CD4-positive, alpha-beta T cell (primary cell): Measurements from ENCODE around the gene DCBLD2. TPM values are rescaled to one million over a fixed set of nuclear protein-coding genes. Genes with fewer than 3 reads are reported as not detected.

Experiments
- ATAC-seq: fragments of 200-7000 bp; cut with Tn5 transposase; one replicate; pipeline ENCODE4 v1.10.0; 2022; ENCODE audit warnings: mild to moderate bottlenecking; ENCODE audit not compliant: poor library complexity
- CTCF ChIA-PET: fragments of 350-600 bp; sonication (Branson Sonifier 250); formaldehyde crosslinking; loops from one replicate; lab custom pipeline; 2021; ENCODE audit warnings: antibody characterized with exemption, inconsistent platforms; lab: Charles Lee
- POLR2A ChIA-PET: fragments of 350-600 bp; sonication (Branson Sonifier 250); formaldehyde crosslinking; loops from one replicate; lab custom pipeline; 2021; ENCODE audit warnings: antibody characterized with exemption, inconsistent platforms; lab: Charles Lee
- DNase-seq, 14 experiments: peaks; one replicate each; pipeline ENCODE4 v3.0.0-alpha.2; 2013 to 2020; ENCODE audit warnings: mixed read lengths in 2 of 14
- H3K27ac ChIP-seq, 2 donors: one replicate each; pipeline versions ENCODE4 v1.5.1 to v1.7.0; 2013; ENCODE audit warnings: low read length in 2 of 2, low read depth in 1 of 2, mild to moderate bottlenecking in 1 of 2
- H3K27me3 ChIP-seq, 2 experiments: 1 replicate in 1 of 2; 2 replicates in 1 of 2; pipeline versions ENCODE4 v1.6.1 to v1.7.0; 2013; ENCODE audit warnings: low read length in 2 of 2, control low read depth in 1 of 2, mild to moderate bottlenecking in 1 of 2, moderate library complexity in 1 of 2; ENCODE audit not compliant: insufficient read depth in 2 of 2, control insufficient read depth in 1 of 2
- H3K36me3 ChIP-seq: one replicate; pipeline ENCODE4 v1.6.1; 2013; ENCODE audit warnings: low read length, control low read depth; ENCODE audit not compliant: insufficient read depth
- H3K4me1 ChIP-seq: one replicate; pipeline ENCODE4 v1.6.1; 2013; ENCODE audit warnings: low read length, control low read depth; ENCODE audit not compliant: insufficient read depth
- H3K4me3 ChIP-seq: one replicate; pipeline ENCODE4 v1.5.1; 2013; ENCODE audit warnings: mild to moderate bottlenecking, low read length, moderate library complexity
- H3K9me3 ChIP-seq, 2 experiments: 1 replicate in 1 of 2; 2 replicates in 1 of 2; pipeline versions ENCODE4 v1.6.1 to v1.7.0; 2013; ENCODE audit warnings: low read length in 2 of 2, mild to moderate bottlenecking in 2 of 2, control low read depth in 1 of 2, moderate library complexity in 1 of 2; ENCODE audit not compliant: control insufficient read depth in 1 of 2, insufficient read depth in 1 of 2
- H3K27ac Mint-ChIP-seq: one replicate; pipeline ENCODE4 v1.8.0; 2020; ENCODE audit warnings: mixed read lengths
- H3K27me3 Mint-ChIP-seq: one replicate; pipeline ENCODE4 v1.8.0; 2021; ENCODE audit warnings: mixed read lengths
- H3K36me3 Mint-ChIP-seq: one replicate; pipeline ENCODE4 v1.8.0; 2021; ENCODE audit warnings: low read depth, mixed read lengths
- H3K4me1 Mint-ChIP-seq: one replicate; pipeline ENCODE4 v1.8.0; 2021; ENCODE audit warnings: low read depth, mixed read lengths
- H3K4me3 Mint-ChIP-seq: one replicate; pipeline ENCODE4 v1.8.0; 2020; ENCODE audit warnings: mild to moderate bottlenecking, mixed read lengths
- H3K9me3 Mint-ChIP-seq: one replicate; pipeline ENCODE4 v1.8.0; 2020; ENCODE audit warnings: mixed read lengths
- intact Hi-C, 2 experiments: fragments of 100-400 bp; cut with DNase I in 1 of 2; cut with micrococcal nuclease in 1 of 2; formaldehyde crosslinking; loops; one replicate each; pipeline versions ENCODE4 v1.15.1 to v1.9.0; 2023 to 2025; cut with DNase I, micrococcal nuclease
- total RNA-seq, 174 experiments: library from RNA in 2 of 174; stranded (reverse) in 2 of 174; gene quantifications; one replicate each; pipeline ENCODE4 v1.2.3 and lab custom pipeline; 2021 to 2026
- TF ChIP-seq, protein P1 (sequence below): fragments of 200-600 bp; IDR thresholded peaks from one replicate; pipeline ENCODE4 v1.8.0; 2022; ENCODE audit warnings: antibody characterized with exemption, mild to moderate bottlenecking

Gene DCBLD2
- total RNA-seq, 2 experiments from 2014 or later, result 2.2 to 2.5 TPM

- Histone ChIP-seq H3K4me3 (no peak overlapping the region), H3K9me3 (no peaks in the 10 kb centered on the region), H3K27me3 (peaks cover 0 to 3% of the 10 kb centered on the region in 2 experiments), H3K27ac (no peak overlapping the region), H3K4me1 (no peaks in the 10 kb centered on the region), H3K36me3 (no peaks in the 10 kb centered on the region)
- H3K27ac Mint-ChIP-seq, result no peak overlapping the region
- no peaks in the 10 kb centered on the region for H3K9me3 Mint-ChIP-seq
- intact Hi-C loops, result no loop called here
- TF ChIP-seq, protein P1, sequence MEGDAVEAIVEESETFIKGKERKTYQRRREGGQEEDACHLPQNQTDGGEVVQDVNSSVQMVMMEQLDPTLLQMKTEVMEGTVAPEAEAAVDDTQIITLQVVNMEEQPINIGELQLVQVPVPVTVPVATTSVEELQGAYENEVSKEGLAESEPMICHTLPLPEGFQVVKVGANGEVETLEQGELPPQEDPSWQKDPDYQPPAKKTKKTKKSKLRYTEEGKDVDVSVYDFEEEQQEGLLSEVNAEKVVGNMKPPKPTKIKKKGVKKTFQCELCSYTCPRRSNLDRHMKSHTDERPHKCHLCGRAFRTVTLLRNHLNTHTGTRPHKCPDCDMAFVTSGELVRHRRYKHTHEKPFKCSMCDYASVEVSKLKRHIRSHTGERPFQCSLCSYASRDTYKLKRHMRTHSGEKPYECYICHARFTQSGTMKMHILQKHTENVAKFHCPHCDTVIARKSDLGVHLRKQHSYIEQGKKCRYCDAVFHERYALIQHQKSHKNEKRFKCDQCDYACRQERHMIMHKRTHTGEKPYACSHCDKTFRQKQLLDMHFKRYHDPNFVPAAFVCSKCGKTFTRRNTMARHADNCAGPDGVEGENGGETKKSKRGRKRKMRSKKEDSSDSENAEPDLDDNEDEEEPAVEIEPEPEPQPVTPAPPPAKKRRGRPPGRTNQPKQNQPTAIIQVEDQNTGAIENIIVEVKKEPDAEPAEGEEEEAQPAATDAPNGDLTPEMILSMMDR, result no peak
- H3K4me3 Mint-ChIP-seq, result no peak overlapping the region
- POLR2A ChIA-PET, result no interaction called here
- H3K27me3 Mint-ChIP-seq, result peaks cover 35% of the 10 kb centered on the region
- CTCF ChIA-PET, result no interaction called here
- ATAC-seq (no peak), DNase-seq (peak in 2 of 14 experiments; percentile 39 to 47)
- H3K4me1 Mint-ChIP-seq, result no peaks in the 10 kb centered on the region
- H3K36me3 Mint-ChIP-seq, result no peaks in the 10 kb centered on the region
Observed at GRCh38 chr3:98778383-98778782, 123.1 kb downstream of the DCBLD2 start.

DNA sequence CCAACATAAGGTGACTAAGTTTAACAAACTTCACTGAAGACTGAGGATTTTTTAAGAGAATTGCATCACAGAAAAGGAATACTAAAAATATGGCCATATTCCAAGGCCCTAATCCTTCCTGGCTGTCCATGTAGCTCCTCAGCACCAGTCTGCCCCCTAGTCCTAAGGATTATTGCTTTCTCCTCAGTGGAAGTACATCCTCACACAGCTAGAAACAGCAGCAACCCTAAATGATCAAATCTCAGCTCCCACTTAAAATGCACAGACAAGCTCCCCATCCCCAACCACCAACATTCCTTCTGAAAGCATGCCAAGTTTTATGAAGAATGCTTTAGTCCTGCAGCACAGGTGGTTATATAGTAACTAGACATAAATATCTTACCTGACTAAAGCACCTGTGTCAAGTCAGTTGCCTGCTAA is 123.7 kb downstream of the DCBLD2 start:
- H3K4me3 ChIP-seq, result no peak overlapping the region
- ChIA-PET CTCF (no interaction called here), POLR2A (no interaction called here)
- peaks cover 0 to 3% of the 10 kb centered on the region in 2 experiments for H3K27me3 ChIP-seq
- Mint-ChIP-seq H3K27ac (no peak overlapping the region), H3K27me3 (peaks cover 35% of the 10 kb centered on the region), H3K4me1 (no peaks in the 10 kb centered on the region), H3K36me3 (no peaks in the 10 kb centered on the region), H3K4me3 (no peak overlapping the region), H3K9me3 (no peaks in the 10 kb centered on the region)
- H3K36me3 ChIP-seq, result no peaks in the 10 kb centered on the region
- H3K9me3 ChIP-seq, result no peaks in the 10 kb centered on the region
- DNase-seq (no peak), ATAC-seq (no peak)
- no peaks in the 10 kb centered on the region for H3K4me1 ChIP-seq
- intact Hi-C loops, result no loop called here
- TF ChIP-seq, protein P1, result no peak
- H3K27ac ChIP-seq, result no peak overlapping the region

GRCh38 chr3:98777286-98777685 is 124.2 kb downstream of the DCBLD2 start:
- H3K9me3 ChIP-seq, result no peaks in the 10 kb centered on the region
- Mint-ChIP-seq H3K36me3 (no peaks in the 10 kb centered on the region), H3K4me3 (no peak overlapping the region), H3K4me1 (no peaks in the 10 kb centered on the region), H3K27ac (no peak overlapping the region), H3K9me3 (no peaks in the 10 kb centered on the region), H3K27me3 (peaks cover 35% of the 10 kb centered on the region)
- intact Hi-C loops, result no loop called here
- no peaks in the 10 kb centered on the region for H3K36me3 ChIP-seq
- H3K4me1 ChIP-seq, result no peaks in the 10 kb centered on the region
- H3K4me3 ChIP-seq, result no peak overlapping the region
- CTCF ChIA-PET, result no interaction called here
- DNase-seq, result no peak
- POLR2A ChIA-PET, result no interaction called here
- ATAC-seq, result no peak
- TF ChIP-seq, protein P1, result no peak
- peaks cover 0 to 3% of the 10 kb centered on the region in 2 experiments for H3K27me3 ChIP-seq
- no peak overlapping the region for H3K27ac ChIP-seq
